ENCODE data around the gene NOP58. TPM values are rescaled to one million over a fixed set of nuclear protein-coding genes. Genes with fewer than 3 reads are reported as not detected.
"Not testable (repeated sequence)": the region's sequence is repeated elsewhere in the genome, so short reads cannot be mapped to it uniquely, and the experiment has no call there.

Gene NOP58
- total and polyA plus RNA-seq, 5 donors: 21.4 to 38.4 (median 24.1) TPM

DNA sequence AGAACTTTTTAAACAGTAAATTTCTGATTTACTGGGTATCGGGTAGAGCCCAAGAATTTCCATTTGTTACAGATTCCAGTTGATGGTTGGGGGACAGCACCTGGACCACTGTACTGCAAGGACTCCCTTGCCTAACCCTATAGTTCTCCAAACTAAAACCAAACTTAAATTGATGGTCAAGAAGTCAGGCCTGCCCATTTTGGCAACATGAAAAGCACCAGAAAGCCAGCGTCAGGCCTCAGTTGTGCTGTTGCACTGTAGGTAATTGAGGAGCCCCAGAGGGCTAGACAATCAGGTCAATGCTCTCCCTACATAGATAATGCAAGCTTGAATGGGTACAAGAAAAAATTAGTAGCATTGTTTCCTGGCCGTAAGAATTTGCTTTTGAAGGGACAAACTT is 40.5 kb downstream of the NOP58 start:
- WGBS: 96% methylated on average over 3 of the region's 3 CpGs
- intact Hi-C loops (cut with DNase I): no loop called here

DNA sequence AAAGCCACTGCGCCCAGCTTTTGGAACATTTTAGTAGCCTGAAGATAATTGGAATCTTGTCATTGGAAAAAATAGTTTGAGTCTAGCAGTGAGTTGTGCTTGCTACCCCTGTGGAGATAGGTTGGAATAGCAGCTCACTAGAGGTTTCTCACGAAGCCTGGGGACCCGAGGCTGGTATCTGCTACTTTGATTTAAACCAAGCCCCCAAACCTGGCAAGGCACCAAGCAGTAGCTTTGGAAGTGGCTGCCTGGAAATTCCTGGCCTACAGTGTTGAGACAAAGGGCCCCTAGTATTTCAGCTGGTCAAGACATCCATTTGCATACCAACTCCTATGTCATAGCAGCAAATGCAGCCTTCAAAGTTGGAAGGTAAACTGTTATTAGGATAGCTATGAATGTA is 42.1 kb downstream of the NOP58 start:
- Histone ChIP-seq H3K27ac (ENCODE audit: low read length) (no peak overlapping the region), H3K4me3 (ENCODE audit: low read length) (no peak overlapping the region), H3K4me1 (ENCODE audit: control insufficient read depth, insufficient read depth, low read length) (no peaks in the 10 kb centered on the region), H3K27me3 (ENCODE audit: control insufficient read depth, insufficient read depth) (no peaks in the 10 kb centered on the region), H3K9me3 (ENCODE audit: control insufficient read depth, low read length) (no peaks in the 10 kb centered on the region)
- DNase-seq (no peak), ATAC-seq (no peak)
- intact Hi-C loops (cut with DNase I): no loop called here
- WGBS: 63% methylated on average over 3 of the region's 3 CpGs

More for the DNA sequence above, 40.5 kb downstream of the NOP58 start:
- no peaks in the 10 kb centered on the region for H3K9me3 ChIP-seq (ENCODE audit: control insufficient read depth, low read length)
- no peak overlapping the region for H3K4me3 ChIP-seq (ENCODE audit: low read length)
- no peak for ATAC-seq
- no peaks in the 10 kb centered on the region for H3K27me3 ChIP-seq (ENCODE audit: control insufficient read depth, insufficient read depth)
- no peak for DNase-seq
- no peaks in the 10 kb centered on the region for H3K4me1 ChIP-seq (ENCODE audit: control insufficient read depth, insufficient read depth, low read length)
- no peak overlapping the region for H3K27ac ChIP-seq (ENCODE audit: low read length)

DNA sequence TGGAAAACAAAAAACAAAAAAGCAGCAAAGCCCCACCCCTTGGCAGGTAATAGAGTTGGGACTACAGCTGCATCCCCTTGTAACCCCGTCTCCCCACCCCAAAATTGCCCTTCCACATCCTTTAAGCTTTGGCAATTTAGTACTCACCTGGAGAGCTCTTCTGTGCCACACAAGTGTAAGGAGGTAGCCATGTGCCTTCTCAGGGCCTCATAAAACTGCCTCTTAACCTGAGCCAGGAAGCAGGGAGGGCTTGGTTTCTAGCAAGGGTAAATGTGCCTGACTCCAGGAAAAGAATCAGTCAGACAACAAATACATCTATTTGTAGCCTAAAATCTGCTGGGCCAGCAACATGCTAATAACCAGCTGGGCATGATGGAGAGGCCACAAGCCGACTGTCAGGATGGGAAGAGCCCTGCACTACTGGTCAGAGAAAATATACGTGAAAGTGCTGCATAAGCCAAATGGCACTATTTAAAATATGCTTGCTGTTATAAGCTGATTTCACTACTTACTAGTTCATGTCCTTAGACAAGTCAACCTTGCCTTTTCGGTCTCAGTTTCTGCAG is 46.3 kb downstream of the NOP58 start:
- no peaks in the 10 kb centered on the region for H3K9me3 ChIP-seq (ENCODE audit: control insufficient read depth, low read length)
- 87% methylated on average over 4 of the region's 4 CpGs for WGBS
- H3K4me3 ChIP-seq (ENCODE audit: low read length): no peak overlapping the region
- no peak overlapping the region for H3K27ac ChIP-seq (ENCODE audit: low read length)
- intact Hi-C loops (cut with DNase I): no loop called here
- ATAC-seq (no peak), DNase-seq (no peak)
- no peaks in the 10 kb centered on the region for H3K4me1 ChIP-seq (ENCODE audit: control insufficient read depth, insufficient read depth, low read length)
- H3K27me3 ChIP-seq (ENCODE audit: control insufficient read depth, insufficient read depth): no peaks in the 10 kb centered on the region

DNA sequence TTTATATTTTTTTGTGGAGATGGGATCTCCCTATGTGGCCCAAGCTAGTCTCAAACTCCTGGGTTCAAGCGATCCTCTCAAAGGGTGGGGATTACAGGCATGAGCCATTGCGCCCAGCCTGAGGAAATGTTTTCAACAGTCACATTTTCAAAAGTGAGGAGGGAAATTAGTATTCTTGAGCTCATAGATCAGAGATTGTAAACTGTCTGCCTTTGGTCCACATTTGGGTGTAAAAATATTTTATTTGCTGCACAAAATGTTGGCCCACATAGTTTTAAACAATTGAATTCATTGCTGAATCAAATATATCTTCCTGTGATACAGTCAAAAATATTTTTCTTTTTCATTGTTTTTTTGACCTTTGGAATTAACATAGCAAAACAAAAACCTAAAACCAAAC is 48.6 kb downstream of the NOP58 start:
- Histone ChIP-seq H3K4me1 (ENCODE audit: control insufficient read depth, insufficient read depth, low read length) (no peaks in the 10 kb centered on the region), H3K4me3 (ENCODE audit: low read length) (no peak overlapping the region), H3K27ac (ENCODE audit: low read length) (no peak overlapping the region), H3K9me3 (ENCODE audit: control insufficient read depth, low read length) (no peaks in the 10 kb centered on the region), H3K27me3 (ENCODE audit: control insufficient read depth, insufficient read depth) (no peaks in the 10 kb centered on the region)
- ATAC-seq: no peak
- intact Hi-C loops (cut with DNase I): no loop called here
- no peak for DNase-seq
- 96% methylated on average over 2 of the region's 2 CpGs for WGBS

DNA sequence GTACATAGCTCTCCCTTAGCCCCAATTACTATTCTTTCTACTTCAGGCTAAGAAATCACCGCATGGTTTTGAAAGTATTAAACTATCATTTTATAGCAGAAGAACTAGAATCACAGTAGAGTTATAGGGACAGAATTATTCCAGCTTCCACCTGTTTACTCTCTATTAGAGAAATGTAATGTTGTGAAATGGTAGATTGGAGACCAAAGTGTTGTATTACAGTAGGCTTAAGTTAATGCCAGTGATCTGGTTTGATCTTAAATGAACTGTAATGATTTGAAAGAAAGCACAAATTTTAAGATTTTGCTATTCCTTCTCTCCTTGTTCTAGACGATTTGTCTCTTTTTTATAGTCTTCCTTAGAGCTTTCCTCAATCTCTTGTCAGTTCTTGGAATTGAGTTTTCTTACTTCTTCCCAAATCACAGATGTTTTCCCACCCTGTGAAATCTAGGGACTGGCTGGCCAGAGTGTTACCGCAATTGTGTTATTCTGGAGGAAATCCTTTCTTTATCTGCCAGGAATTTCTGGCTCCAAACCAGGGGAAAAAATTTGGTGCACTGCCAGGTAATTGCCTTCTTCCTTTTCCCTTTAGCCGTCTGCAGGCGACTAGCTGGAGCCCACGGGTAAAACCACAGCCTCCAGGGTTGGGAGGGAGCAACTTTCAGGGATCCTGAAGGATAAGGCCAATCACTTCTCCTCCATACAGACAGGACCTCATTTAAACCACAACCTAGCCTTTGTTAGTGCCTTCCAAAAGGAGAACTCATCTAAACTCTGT is 51.7 kb downstream of the NOP58 start:
- no peaks in the 10 kb centered on the region for H3K27me3 ChIP-seq (ENCODE audit: control insufficient read depth, insufficient read depth)
- DNase-seq (peak; percentile 57 to 78 (median 74)), ATAC-seq (peak; percentile 95)
- no peaks in the 10 kb centered on the region for H3K4me1 ChIP-seq (ENCODE audit: control insufficient read depth, insufficient read depth, low read length)
- H3K4me3 ChIP-seq (ENCODE audit: low read length): no peak overlapping the region
- H3K27ac ChIP-seq (ENCODE audit: low read length): no peak overlapping the region
- WGBS: 11% methylated on average over 6 of the region's 6 CpGs
- intact Hi-C loops (cut with DNase I): no loop called here
- H3K9me3 ChIP-seq (ENCODE audit: control insufficient read depth, low read length): no peaks in the 10 kb centered on the region

DNA sequence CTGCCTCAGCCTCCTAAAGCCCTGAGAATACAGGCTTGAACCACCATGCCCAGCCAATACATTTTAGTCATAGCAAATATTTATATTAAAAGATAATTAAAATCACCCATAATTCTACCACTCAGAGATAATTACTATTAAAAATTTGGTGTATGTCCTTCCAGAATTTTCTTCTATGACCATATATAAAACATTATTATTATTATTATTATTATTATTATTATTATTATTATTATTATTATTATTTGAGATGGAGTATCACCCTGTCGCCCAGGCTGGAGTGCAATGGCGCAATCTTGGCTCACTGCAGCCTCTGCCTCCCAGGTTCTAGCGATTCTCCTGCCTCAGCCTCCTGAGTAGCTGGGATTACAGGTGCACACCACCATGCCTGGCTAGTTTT is 54.8 kb downstream of the NOP58 start:
- DNase-seq; H3K4me1 ChIP-seq (ENCODE audit: control insufficient read depth, insufficient read depth, low read length); intact Hi-C loops (cut with DNase I); H3K27ac ChIP-seq (ENCODE audit: low read length); H3K9me3 ChIP-seq (ENCODE audit: control insufficient read depth, low read length); H3K27me3 ChIP-seq (ENCODE audit: control insufficient read depth, insufficient read depth); ATAC-seq; H3K4me3 ChIP-seq (ENCODE audit: low read length): not testable (repeated sequence)
- over 99% methylated on average over 3 of the region's 3 CpGs for WGBS

DNA sequence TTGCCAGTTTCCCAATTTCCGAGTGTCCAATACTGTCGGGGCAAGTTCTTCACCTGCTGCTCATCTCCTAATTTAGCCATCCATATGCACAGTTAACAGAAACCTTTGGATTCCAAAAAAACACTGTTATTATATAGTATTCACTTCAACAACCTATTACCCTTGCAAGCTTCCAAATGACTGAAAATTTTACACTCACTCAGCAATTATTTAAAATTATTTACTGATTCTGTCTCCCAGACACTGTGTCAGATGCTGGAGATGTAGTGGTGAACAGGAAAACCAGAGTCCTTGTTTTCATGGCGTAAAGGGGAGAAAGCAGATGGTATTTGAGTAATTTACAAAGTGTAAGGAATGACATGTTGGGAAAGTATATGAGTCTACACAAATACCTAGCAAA is 56.9 kb downstream of the NOP58 start:
- no peak for ATAC-seq
- intact Hi-C loops (cut with DNase I): no loop called here
- Histone ChIP-seq H3K9me3 (ENCODE audit: control insufficient read depth, low read length) (no peaks in the 10 kb centered on the region), H3K4me1 (ENCODE audit: control insufficient read depth, insufficient read depth, low read length) (no peaks in the 10 kb centered on the region), H3K4me3 (ENCODE audit: low read length) (no peak overlapping the region), H3K27ac (ENCODE audit: low read length) (no peak overlapping the region), H3K27me3 (ENCODE audit: control insufficient read depth, insufficient read depth) (no peaks in the 10 kb centered on the region)
- DNase-seq: no peak
- WGBS: 97% methylated on average over 3 of the region's 3 CpGs

DNA sequence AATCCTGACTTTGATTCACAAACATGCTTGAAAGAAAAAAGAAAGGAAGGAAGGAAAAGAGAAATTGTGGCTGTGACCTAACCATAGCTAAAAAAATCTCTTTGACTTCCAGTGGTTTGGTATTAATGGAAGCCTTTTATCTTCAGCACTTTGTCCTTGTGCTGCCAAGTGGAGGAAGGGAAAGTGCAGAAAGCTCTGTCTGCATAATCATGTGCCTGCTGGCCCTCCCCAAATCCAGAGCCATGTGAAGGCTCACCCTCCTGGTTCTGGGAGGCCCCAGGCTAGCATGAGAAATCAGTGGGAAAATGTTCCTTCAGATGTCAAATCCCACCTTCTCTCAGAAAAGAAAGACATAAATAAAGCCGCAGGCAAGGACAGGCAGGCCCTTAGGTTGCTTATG is 62.3 kb downstream of the NOP58 start:
- WGBS: 88% methylated on average over 1 of the region's 1 CpG
- intact Hi-C loops (cut with DNase I): no loop called here
- no peak overlapping the region for H3K27ac ChIP-seq (ENCODE audit: low read length)
- H3K27me3 ChIP-seq (ENCODE audit: control insufficient read depth, insufficient read depth): no peaks in the 10 kb centered on the region
- H3K4me1 ChIP-seq (ENCODE audit: control insufficient read depth, insufficient read depth, low read length): no peaks in the 10 kb centered on the region
- ATAC-seq (peak in 1 of 2 donors; percentile 70), DNase-seq (no peak)
- H3K9me3 ChIP-seq (ENCODE audit: control insufficient read depth, low read length): no peaks in the 10 kb centered on the region
- H3K4me3 ChIP-seq (ENCODE audit: low read length): no peak overlapping the region

DNA sequence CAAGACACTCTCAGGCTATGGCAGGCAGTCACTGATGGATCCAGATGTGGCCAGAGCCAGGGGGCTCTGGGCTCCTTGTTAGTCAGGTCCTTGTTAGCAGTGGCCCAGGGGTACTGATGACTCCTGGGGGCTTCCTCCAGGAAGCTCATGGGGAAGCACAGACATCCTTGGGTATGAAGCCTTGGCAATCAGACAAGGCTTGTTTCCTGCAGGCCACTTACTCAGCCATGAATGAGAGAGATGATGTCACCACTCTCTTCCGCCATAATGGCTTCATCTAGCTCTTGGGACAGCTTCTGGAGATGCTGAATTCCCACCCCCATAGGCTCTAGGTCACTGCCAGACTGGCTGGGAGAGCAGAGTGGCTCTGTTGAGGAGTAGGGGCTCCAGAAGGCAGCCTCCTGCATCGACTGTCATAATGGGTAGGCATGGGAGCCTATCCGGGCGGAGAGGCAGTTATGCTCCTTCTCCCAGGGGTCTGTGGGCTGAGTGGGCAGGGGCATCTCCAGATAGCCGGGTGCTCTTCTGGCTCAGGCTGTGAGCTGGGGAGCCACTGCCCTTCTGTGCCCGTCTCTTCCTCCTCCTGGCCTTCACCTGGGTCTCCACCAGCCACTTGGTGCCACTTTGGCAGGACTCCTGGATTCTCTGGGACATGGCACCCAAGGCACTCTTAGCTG is 70.4 kb downstream of the NOP58 start:
- peak; percentile 43 to 54 for ATAC-seq
- no peak overlapping the region for H3K4me3 ChIP-seq (ENCODE audit: low read length)
- H3K27ac ChIP-seq (ENCODE audit: low read length): no peak overlapping the region
- H3K27me3 ChIP-seq (ENCODE audit: control insufficient read depth, insufficient read depth): no peaks in the 10 kb centered on the region
- no peaks in the 10 kb centered on the region for H3K9me3 ChIP-seq (ENCODE audit: control insufficient read depth, low read length)
- intact Hi-C loops (cut with DNase I): no loop called here
- no peaks in the 10 kb centered on the region for H3K4me1 ChIP-seq (ENCODE audit: control insufficient read depth, insufficient read depth, low read length)
- WGBS: 89% methylated on average over 6 of the region's 6 CpGs
- DNase-seq: no peak

DNA sequence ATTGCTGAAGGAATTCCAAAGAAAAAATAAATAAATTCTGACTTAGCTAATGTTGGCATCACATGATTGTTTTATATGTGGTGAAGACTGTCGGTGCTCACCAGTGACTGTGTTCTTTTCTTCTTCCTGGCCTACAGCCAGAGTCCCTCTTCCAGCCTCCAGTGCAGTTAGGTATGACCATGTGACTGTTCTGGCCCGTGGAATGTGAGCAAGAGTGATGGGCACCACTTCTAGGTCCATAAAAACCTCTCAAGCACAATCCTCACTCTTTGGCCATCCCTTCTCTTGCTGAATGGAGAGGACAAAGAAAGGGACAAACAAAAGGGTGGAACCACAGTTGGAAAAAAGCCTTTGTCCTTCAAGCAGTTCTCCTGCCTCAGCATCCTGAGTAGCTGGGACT is 71.6 kb downstream of the NOP58 start:
- no peaks in the 10 kb centered on the region for H3K4me1 ChIP-seq (ENCODE audit: control insufficient read depth, insufficient read depth, low read length)
- H3K4me3 ChIP-seq (ENCODE audit: low read length): no peak overlapping the region
- 41% methylated on average over 2 of the region's 2 CpGs for WGBS
- DNase-seq: no peak
- H3K9me3 ChIP-seq (ENCODE audit: control insufficient read depth, low read length): no peaks in the 10 kb centered on the region
- H3K27ac ChIP-seq (ENCODE audit: low read length): no peak overlapping the region
- H3K27me3 ChIP-seq (ENCODE audit: control insufficient read depth, insufficient read depth): no peaks in the 10 kb centered on the region
- ATAC-seq: no peak
- intact Hi-C loops (cut with DNase I): no loop called here

DNA sequence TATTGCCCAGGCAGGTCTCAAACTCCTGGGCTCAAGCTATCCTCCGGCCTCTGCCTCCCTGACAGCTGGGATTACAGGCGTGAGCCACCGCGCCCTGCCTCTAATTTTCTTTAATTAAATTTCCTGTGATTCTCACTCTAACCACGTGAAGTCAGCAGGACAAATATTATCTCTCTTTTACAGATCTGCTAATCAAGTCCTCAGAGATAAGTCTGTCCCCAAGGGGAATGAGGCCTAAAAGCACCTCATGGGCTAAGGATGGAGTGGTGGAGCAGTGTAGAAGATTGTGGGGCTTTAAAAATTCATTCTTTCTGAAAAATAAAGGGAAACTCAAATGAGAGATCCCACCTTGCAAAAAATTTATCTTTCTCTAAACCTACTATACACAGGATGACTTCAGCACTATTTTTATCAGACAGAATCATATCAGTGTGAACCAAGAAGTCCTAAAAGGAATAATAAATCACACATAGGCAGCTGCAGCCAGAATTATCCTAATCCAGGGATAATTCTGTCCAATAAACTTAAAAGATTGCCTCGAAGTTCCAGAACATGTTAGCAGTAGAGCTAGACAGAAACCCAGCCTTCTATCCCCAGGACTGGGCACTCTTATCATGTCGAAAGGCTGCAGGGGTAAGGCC is 72.3 kb downstream of the NOP58 start:
- H3K27me3 ChIP-seq (ENCODE audit: control insufficient read depth, insufficient read depth): no peaks in the 10 kb centered on the region
- ATAC-seq: no peak
- DNase-seq: no peak
- intact Hi-C loops (cut with DNase I): no loop called here
- 73% methylated on average over 7 of the region's 7 CpGs for WGBS
- H3K4me3 ChIP-seq (ENCODE audit: low read length): no peak overlapping the region
- no peaks in the 10 kb centered on the region for H3K9me3 ChIP-seq (ENCODE audit: control insufficient read depth, low read length)
- no peaks in the 10 kb centered on the region for H3K4me1 ChIP-seq (ENCODE audit: control insufficient read depth, insufficient read depth, low read length)
- H3K27ac ChIP-seq (ENCODE audit: low read length): no peak overlapping the region

Measured in right cardiac atrium (tissue), 5 donors.